ACHN (cell line): ENCODE data around the gene EHBP1.
"Not testable (repeated sequence)": the region's sequence is repeated elsewhere in the genome, so short reads cannot be mapped to it uniquely, and the experiment has no call there.

Source experiments
- DNase-seq: peaks from one replicate; pipeline ENCODE4 v3.0.0-alpha.2; 2015
- in situ Hi-C: cut with HindIII; loops from 2 replicates; pipeline ENCODE4 v1.10.0; 2017; ENCODE audit warnings: low sequenced_read_pairs, low pct_ligation_motif_present, low pct_unique_long_range_greater_than_20kb

The EHBP1 gene

DNA sequence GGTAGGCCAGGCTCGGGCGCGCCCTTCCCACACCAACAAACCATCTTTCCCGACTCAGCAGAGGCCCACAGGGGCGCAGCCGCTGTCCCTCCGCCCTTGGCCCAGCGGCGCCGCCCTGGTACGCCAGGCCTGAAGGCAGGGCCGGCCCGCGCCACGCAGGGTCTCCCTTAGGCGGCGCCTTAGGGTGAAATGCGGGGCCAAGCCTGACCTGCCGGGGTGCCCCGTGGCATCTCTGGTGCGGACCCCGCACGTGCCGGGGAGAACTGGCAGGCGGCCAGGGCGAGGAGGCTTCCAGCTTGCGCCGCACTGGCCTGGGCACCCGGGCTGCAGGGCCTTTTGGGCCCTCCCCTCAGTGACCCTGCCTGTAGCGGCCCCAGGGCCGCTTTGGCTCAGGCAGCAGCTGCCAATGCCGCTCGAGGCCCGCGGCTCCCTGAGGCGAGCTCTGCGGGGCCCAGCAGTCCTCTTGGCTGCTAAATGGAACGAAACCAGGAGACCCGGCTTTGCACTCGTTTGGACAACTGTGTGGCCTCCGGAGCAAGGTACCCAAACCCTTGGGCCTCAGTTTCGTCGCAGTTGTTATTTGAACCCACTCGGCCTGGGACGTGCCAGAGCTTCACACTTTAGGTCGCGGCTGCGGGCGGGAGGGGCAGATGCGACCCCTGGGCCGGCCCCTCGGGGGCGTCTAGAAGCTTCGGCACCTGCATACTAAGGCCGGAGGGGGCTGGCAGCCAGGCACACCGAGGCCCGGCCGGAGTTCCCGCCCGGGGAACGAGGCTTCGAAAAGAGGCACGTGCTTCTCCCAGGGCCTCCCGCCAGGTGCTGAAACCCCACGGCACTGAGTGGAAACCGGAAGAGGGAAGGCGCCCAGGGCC, 353.6 kb downstream of the EHBP1 start:
- in situ Hi-C loops, result no loop called here
- DNase-seq, result peak; percentile 38

DNA sequence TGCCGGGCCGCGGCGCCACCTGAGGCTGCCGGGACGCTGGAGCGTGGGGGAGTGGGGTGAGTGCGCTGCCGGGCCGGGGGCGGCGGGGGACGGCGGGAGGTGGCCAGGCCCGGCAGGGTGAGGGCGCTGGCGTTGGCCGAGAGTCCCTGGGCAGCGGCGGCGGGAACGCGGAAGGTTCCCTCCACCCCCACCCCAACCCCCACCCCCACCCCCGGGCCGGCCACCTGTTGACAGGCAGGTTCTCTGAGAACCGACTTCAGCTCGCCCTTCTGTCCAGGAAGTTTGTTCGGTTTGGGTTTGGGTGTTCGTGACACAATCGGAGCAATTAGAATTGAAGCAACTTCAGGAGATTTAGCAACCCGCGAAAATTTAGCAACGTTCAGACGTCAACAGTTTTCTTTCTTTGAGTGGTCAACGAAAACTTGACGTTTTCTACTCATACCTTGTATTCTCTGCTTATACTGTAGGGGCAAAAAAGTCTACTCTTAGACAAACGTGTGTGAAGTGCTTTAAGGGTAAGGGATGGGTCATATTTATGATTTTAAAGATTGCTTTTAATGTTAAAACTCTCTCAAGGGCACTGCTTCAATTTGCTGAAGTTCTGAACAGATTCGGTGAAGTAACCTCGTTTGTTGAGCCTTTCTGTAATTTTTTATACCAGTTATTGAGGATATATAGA, 354.4 kb downstream of the EHBP1 start:
- in situ Hi-C loops, result no loop called here
- peak; percentile 48 for DNase-seq

DNA sequence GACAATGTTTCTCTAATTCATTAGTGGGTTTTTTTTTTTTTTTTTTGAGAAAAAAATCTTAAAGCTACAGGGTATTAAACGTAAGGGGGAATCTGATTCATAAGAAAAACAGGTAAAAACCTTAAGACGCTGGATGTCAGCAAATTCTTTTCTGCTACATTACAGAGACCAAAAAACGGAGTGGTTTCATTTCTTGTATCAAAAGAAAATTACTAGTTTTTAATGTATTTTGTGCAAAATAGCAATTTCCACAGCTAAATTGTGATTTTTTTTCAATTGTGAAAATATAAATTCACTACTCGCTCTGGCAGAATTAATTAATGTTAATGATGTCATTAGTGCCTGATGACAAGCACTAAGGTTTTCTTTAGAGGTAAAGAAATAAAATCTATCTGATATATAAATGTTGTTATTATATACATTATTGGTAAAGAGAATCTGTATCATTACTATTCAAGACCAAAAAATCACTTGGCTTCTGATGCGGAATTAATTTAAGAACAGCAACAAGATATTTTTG, 355.0 kb downstream of the EHBP1 start:
- DNase-seq, result peak; percentile 34
- in situ Hi-C loops, result no loop called here

GRCh38 chr2:63064197-63064596, 358.7 kb downstream of the EHBP1 start:
- in situ Hi-C loops, result no loop called here
- no peak for DNase-seq

GRCh38 chr2:63064661-63065060, 359.1 kb downstream of the EHBP1 start:
- no peak for DNase-seq
- in situ Hi-C loops, result no loop called here

GRCh38 chr2:63066265-63066664, 360.8 kb downstream of the EHBP1 start:
- in situ Hi-C loops, result no loop called here
- no peak for DNase-seq

DNA sequence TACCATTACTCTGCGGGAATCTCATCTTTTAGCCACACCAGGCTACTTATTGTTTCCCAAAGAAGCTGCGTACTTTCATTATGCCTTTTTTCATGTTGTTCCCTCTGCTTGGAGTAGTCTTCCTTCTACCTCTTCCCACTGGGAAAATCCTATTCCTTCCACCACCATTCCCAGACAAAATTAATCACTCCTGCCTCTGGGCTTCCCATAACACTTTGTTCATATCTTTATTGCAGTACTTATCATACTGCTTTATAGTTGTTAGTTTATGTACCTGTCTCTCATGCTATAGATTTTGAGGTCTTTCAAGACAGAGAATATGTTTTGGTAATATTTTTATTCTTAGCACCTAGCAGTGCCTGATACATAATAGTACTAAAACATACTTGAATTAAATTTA, 361.3 kb downstream of the EHBP1 start:
- no peak for DNase-seq
- in situ Hi-C loops, result no loop called here

DNA sequence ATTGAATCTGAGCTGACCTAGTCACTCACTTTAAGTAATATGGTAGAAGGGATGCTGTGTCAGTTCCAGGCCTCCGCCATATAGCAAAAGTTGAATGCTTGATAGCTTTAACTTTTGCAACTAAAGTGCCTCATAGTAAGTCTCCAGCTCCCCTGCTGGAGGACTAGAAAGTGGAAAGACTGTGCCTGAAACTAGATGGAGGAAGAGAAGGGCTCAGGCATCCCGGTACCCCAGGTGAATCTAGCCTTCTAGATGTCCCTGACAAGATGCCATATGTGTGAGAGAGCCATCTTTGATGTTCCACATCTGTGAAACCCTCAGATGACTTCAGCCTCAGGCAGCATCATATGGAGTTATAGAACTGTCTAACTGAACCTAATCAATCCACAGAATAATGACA, 366.2 kb downstream of the EHBP1 start:
- in situ Hi-C loops, result no loop called here

GRCh38 chr2:63073994-63074393, 368.5 kb downstream of the EHBP1 start:
- DNase-seq, result no peak
- in situ Hi-C loops, result no loop called here

More for the DNA sequence above, 366.2 kb downstream of the EHBP1 start:
- no peak for DNase-seq

GRCh38 chr2:63074399-63074798, 368.9 kb downstream of the EHBP1 start:
- in situ Hi-C loops, DNase-seq: not testable (repeated sequence)

DNA sequence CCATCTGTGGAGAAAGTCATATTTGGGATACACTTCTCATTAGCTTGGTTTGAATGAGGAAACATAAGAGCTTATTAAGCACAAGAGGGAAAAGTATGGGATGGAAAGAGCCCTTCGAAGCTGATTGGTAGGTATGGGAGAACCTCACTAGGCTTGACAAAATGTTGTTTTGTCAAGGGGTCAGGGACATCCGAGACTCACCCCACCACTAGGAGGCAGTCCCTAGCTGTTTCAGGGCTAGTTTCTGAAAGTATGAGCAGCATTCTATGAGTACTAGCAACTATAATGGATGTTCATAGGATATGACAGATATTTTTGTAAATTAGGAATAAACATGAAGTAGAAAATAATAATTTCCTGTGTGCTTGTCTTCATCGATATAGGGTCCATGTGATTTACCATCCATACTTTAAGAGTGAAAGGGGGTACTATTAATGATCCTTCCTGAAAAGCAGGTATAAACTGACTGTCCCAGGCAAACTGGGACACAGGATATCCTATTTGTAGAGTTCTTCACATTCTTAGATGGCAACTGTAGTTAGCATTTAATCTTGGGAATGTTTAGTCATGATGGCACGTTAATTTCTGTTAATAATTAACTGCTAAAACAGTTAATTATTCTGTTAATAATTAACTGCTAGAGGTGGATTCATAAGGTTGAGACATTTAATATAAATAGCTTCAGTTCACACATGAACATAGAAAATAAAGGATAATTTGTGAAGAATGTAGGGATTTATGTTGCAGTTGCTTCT, 373.5 kb downstream of the EHBP1 start:
- in situ Hi-C loops, result no loop called here
- peak; percentile 50 for DNase-seq

GRCh38 chr2:63081404-63081803, 375.9 kb downstream of the EHBP1 start:
- in situ Hi-C loops, result no loop called here
- DNase-seq, result no peak

GRCh38 chr2:63086687-63087086, 381.2 kb downstream of the EHBP1 start:
- DNase-seq, result no peak
- in situ Hi-C loops, result no loop called here

DNA sequence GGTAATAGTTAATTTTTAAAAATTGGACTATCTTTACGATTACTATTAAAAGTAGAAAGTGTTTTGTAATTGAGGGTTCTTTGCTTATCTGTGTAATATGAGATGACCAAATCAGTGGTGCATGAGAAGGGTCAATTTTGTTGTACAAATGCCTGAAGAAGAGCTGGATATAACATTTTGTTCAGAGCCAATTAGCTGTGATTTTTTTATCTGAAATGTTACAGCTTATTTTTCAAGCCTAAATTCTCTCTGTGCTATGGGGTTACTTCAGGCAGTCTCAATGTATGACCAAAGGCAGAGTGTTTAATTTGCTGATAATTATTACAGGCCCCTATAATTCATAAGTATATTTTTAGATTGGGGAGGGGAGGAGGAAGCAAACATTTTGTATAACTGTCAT, 386.9 kb downstream of the EHBP1 start:
- no peak for DNase-seq
- in situ Hi-C loops, result no loop called here

GRCh38 chr2:63092857-63093256, 387.3 kb downstream of the EHBP1 start:
- no peak for DNase-seq
- in situ Hi-C loops, result no loop called here

DNA sequence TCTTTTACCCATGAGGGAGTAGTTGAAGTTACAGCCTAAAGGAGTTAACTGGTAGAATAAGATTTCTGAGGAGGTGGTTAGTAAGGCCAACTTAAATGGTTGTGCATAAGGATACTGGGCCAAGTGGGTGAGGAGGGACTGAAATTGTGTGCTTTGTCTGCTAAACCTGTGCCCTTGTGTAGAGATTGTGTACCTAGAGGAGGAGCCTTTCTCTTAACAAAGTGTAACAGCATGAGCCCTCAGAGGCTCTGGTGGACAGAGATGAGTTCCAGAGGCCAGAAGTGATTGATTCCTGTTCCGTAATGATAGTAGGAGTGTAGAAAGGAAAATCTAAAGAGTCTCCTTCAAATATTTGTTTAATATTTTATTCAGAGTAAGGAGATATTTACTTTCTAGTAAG, 388.0 kb downstream of the EHBP1 start:
- no peak for DNase-seq
- in situ Hi-C loops, result no loop called here
